ENCODE results near the gene ZMYND8.

The ZMYND8 gene

DNA sequence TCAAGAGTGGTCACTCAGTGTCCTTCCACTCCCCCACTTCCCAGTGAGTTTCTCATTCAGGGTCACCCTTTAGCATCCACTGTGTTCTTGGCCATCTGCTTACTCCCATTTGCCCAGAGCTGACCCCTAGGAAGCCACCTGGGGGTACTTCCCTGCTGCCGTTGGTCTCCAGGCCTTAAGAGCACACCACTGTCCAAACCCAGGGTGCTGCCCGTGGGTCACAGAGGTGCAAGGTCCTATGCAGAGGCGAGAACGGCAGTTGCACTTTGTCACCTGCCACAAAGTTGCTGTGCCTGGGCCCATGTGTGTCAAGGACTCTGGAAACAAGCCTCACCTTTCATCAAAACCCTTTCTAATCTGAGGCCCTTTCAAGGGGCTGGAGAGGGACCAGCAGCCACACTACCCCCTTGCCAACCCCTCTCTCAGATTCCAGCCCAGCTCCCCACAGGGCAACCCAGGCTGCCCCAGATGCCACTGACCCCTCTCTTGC, 191.1 kb downstream of the ZMYND8 start:
- no peaks in the 10 kb centered on the region for H3K36me3 ChIP-seq (ENCODE audit: control insufficient read depth in 1 of 2, insufficient read depth in 2 of 2, low read depth in 1 of 2, low read length in 2 of 2)
- no peaks in the 10 kb centered on the region for H3K4me1 ChIP-seq (ENCODE audit: control insufficient read depth, insufficient read depth, low read depth, low read length)
- no peak overlapping the region for H3K4me3 ChIP-seq (ENCODE audit: insufficient read depth in 1 of 2, low read depth in 1 of 2, low read length in 2 of 2)
- H3K14ac ChIP-seq (ENCODE audit: low read length in 2 of 2) = peak overlapping the region in 1 of 2 experiments; percentile 4
- no peak overlapping the region for H2BK120ac ChIP-seq (ENCODE audit: low read depth, low read length)
- no peak overlapping the region for H3K4me2 ChIP-seq (ENCODE audit: low read length, poor library complexity, severe bottlenecking)
- no peak overlapping the region for H3K27ac ChIP-seq (ENCODE audit: low read length, poor library complexity, severe bottlenecking)
- no peak overlapping the region for H3K9ac ChIP-seq (ENCODE audit: low read length)
- no peak overlapping the region for H3K23ac ChIP-seq (ENCODE audit: low read length in 2 of 2)
- H3K27me3 ChIP-seq (ENCODE audit: control insufficient read depth in 1 of 2, insufficient read depth in 1 of 2, low read length in 2 of 2) = peaks cover 7 to 23% of the 10 kb centered on the region in 2 experiments
- H4K8ac ChIP-seq (ENCODE audit: low read length) = no peak overlapping the region
- no peak for DNase-seq
- no peak overlapping the region for H3K4ac ChIP-seq (ENCODE audit: low read depth in 1 of 2, low read length in 2 of 2)
- H4K91ac ChIP-seq (ENCODE audit: low read length) = no peak overlapping the region
- WGBS = 79% methylated on average over 4 of the region's 4 CpGs
- H2BK12ac ChIP-seq (ENCODE audit: low read length in 2 of 2) = no peak overlapping the region
- H2BK5ac ChIP-seq (ENCODE audit: low read depth, low read length, poor library complexity, severe bottlenecking) = no peak overlapping the region
- no peaks in the 10 kb centered on the region for H3K9me3 ChIP-seq (ENCODE audit: control insufficient read depth, low read length)
- no peak overlapping the region for H2AK5ac ChIP-seq (ENCODE audit: low read length, severe bottlenecking)
- H3K18ac ChIP-seq (ENCODE audit: low read depth in 1 of 2, low read length in 2 of 2) = no peak overlapping the region
- no peaks in the 10 kb centered on the region for H3K79me1 ChIP-seq (replicated peaks; ENCODE audit: low read length, poor library complexity, severe bottlenecking)
- no peak overlapping the region for H2AFZ ChIP-seq (ENCODE audit: low read depth, low read length)
- no peak overlapping the region for H2BK15ac ChIP-seq (ENCODE audit: low read depth, poor library complexity, severe bottlenecking)

DNA sequence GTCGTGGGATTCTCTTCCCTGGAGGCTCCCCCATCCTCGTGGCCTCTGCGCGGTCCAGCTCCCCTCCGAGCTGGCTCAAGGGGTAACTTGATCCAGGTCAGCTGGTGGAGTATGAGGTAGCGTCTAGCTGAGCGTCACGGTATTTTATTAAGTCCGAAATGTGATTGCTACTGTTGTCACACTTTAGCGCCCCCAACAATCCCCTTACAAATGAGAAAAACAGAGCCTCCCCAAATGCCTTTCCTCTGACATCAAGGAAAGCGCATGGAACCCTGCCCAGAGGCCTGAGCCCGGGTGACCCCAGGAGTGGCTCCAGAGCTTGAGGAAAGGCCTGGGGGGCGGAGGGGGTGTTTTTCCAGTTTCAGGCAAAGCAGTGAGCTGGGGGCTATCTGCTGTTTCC, 192.4 kb downstream of the ZMYND8 start:
- Histone ChIP-seq H4K8ac (ENCODE audit: low read length) (no peak overlapping the region), H3K4me3 (ENCODE audit: insufficient read depth in 1 of 2, low read depth in 1 of 2, low read length in 2 of 2) (no peak overlapping the region), H3K9me3 (ENCODE audit: control insufficient read depth, low read length) (no peaks in the 10 kb centered on the region), H2BK120ac (ENCODE audit: low read depth, low read length) (no peak overlapping the region), H4K91ac (ENCODE audit: low read length) (no peak overlapping the region), H3K4me1 (ENCODE audit: control insufficient read depth, insufficient read depth, low read depth, low read length) (no peaks in the 10 kb centered on the region), H2AK5ac (ENCODE audit: low read length, severe bottlenecking) (no peak overlapping the region), H2BK15ac (ENCODE audit: low read depth, poor library complexity, severe bottlenecking) (no peak overlapping the region), H3K23ac (ENCODE audit: low read length in 2 of 2) (no peak overlapping the region), H3K18ac (ENCODE audit: low read depth in 1 of 2, low read length in 2 of 2) (no peak overlapping the region), H3K9ac (ENCODE audit: low read length) (no peak overlapping the region), H2BK5ac (ENCODE audit: low read depth, low read length, poor library complexity, severe bottlenecking) (no peak overlapping the region), H3K14ac (ENCODE audit: low read length in 2 of 2) (no peak overlapping the region), H2AFZ (ENCODE audit: low read depth, low read length) (no peak overlapping the region), H3K79me1 (replicated peaks; ENCODE audit: low read length, poor library complexity, severe bottlenecking) (no peaks in the 10 kb centered on the region), H3K4me2 (ENCODE audit: low read length, poor library complexity, severe bottlenecking) (no peak overlapping the region), H3K27ac (ENCODE audit: low read length, poor library complexity, severe bottlenecking) (no peak overlapping the region), H3K27me3 (ENCODE audit: control insufficient read depth in 1 of 2, insufficient read depth in 1 of 2, low read length in 2 of 2) (peaks cover 11 to 23% of the 10 kb centered on the region in 2 experiments), H3K4ac (ENCODE audit: low read depth in 1 of 2, low read length in 2 of 2) (no peak overlapping the region), H2BK12ac (ENCODE audit: low read length in 2 of 2) (no peak overlapping the region), H3K36me3 (ENCODE audit: control insufficient read depth in 1 of 2, insufficient read depth in 2 of 2, low read depth in 1 of 2, low read length in 2 of 2) (no peaks in the 10 kb centered on the region)
- no peak for DNase-seq
- WGBS = 85% methylated on average over 13 of the region's 13 CpGs

DNA sequence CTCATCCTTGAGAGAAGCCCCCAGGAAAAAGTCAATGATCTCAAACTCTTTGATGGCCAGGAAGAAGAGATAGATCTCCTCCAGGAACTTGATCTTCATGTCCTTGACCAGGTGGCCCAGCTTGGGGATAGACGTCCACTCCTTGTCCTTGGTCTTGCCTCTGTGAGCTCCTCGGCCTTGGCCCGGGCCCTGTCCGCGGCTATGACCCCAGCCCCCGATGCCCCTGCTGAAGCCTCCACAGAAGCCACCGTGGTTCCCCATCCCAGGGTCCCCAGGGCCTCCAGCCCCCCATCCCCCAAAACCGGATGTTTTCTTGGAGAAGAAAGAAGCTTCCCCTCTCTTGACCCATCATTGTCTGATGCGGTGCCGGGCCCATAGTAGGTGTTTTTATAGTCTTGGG, 195.1 kb downstream of the ZMYND8 start:
- H3K4me3 ChIP-seq (ENCODE audit: insufficient read depth in 1 of 2, low read depth in 1 of 2, low read length in 2 of 2) = no peak overlapping the region
- H3K23ac ChIP-seq (ENCODE audit: low read length in 2 of 2) = no peak overlapping the region
- no peak overlapping the region for H3K9ac ChIP-seq (ENCODE audit: low read length)
- no peaks in the 10 kb centered on the region for H3K4me1 ChIP-seq (ENCODE audit: control insufficient read depth, insufficient read depth, low read depth, low read length)
- no peaks in the 10 kb centered on the region for H3K79me1 ChIP-seq (replicated peaks; ENCODE audit: low read length, poor library complexity, severe bottlenecking)
- no peak overlapping the region for H3K18ac ChIP-seq (ENCODE audit: low read depth in 1 of 2, low read length in 2 of 2)
- H3K27me3 ChIP-seq (ENCODE audit: control insufficient read depth in 1 of 2, insufficient read depth in 1 of 2, low read length in 2 of 2) = peaks cover 7% of the 10 kb centered on the region in 2 experiments
- no peak overlapping the region for H3K4ac ChIP-seq (ENCODE audit: low read depth in 1 of 2, low read length in 2 of 2)
- no peaks in the 10 kb centered on the region for H3K36me3 ChIP-seq (ENCODE audit: control insufficient read depth in 1 of 2, insufficient read depth in 2 of 2, low read depth in 1 of 2, low read length in 2 of 2)
- H4K91ac ChIP-seq (ENCODE audit: low read length) = no peak overlapping the region
- no peak overlapping the region for H2BK120ac ChIP-seq (ENCODE audit: low read depth, low read length)
- no peak for DNase-seq
- H2BK15ac ChIP-seq (ENCODE audit: low read depth, poor library complexity, severe bottlenecking) = no peak overlapping the region
- H3K14ac ChIP-seq (ENCODE audit: low read length in 2 of 2) = no peak overlapping the region
- H3K4me2 ChIP-seq (ENCODE audit: low read length, poor library complexity, severe bottlenecking) = no peak overlapping the region
- no peaks in the 10 kb centered on the region for H3K9me3 ChIP-seq (ENCODE audit: control insufficient read depth, low read length)
- H2AFZ ChIP-seq (ENCODE audit: low read depth, low read length) = no peak overlapping the region
- whole genome bisulfite sequencing = 95% methylated on average over 7 of the region's 10 CpGs
- H2AK5ac ChIP-seq (ENCODE audit: low read length, severe bottlenecking) = no peak overlapping the region
- no peak overlapping the region for H4K8ac ChIP-seq (ENCODE audit: low read length)
- H2BK12ac ChIP-seq (ENCODE audit: low read length in 2 of 2) = no peak overlapping the region
- no peak overlapping the region for H3K27ac ChIP-seq (ENCODE audit: low read length, poor library complexity, severe bottlenecking)
- H2BK5ac ChIP-seq (ENCODE audit: low read depth, low read length, poor library complexity, severe bottlenecking) = no peak overlapping the region

DNA sequence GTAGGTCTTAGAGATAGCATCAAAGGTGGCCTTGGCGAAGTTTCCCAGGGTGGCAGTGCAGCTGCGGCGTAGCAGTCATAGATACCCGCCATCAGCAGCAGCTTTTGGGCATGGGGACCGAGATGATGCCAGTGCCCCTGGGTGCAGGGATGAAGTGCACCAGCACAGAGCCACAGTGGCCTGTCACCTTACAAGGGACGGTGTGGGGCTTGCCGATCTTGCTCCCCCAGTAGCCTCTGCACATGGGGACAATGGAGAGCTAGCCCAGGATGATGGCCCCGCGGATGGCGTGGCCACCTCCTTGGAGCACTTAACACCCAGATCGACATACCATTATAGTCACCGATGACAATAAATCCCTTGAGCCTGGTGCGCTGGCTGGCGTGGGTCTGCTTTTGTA, 195.5 kb downstream of the ZMYND8 start:
- no peak overlapping the region for H2BK120ac ChIP-seq (ENCODE audit: low read depth, low read length)
- no peak for DNase-seq
- no peak overlapping the region for H3K9ac ChIP-seq (ENCODE audit: low read length)
- H3K27ac ChIP-seq (ENCODE audit: low read length, poor library complexity, severe bottlenecking) = no peak overlapping the region
- H4K91ac ChIP-seq (ENCODE audit: low read length) = no peak overlapping the region
- no peak overlapping the region for H4K8ac ChIP-seq (ENCODE audit: low read length)
- no peak overlapping the region for H3K23ac ChIP-seq (ENCODE audit: low read length in 2 of 2)
- H3K4me3 ChIP-seq (ENCODE audit: insufficient read depth in 1 of 2, low read depth in 1 of 2, low read length in 2 of 2) = no peak overlapping the region
- H2BK15ac ChIP-seq (ENCODE audit: low read depth, poor library complexity, severe bottlenecking) = no peak overlapping the region
- H2AFZ ChIP-seq (ENCODE audit: low read depth, low read length) = no peak overlapping the region
- H3K4me1 ChIP-seq (ENCODE audit: control insufficient read depth, insufficient read depth, low read depth, low read length) = no peaks in the 10 kb centered on the region
- no peak overlapping the region for H3K4ac ChIP-seq (ENCODE audit: low read depth in 1 of 2, low read length in 2 of 2)
- H3K79me1 ChIP-seq (replicated peaks; ENCODE audit: low read length, poor library complexity, severe bottlenecking) = no peaks in the 10 kb centered on the region
- H3K27me3 ChIP-seq (ENCODE audit: control insufficient read depth in 1 of 2, insufficient read depth in 1 of 2, low read length in 2 of 2) = peaks cover 7% of the 10 kb centered on the region in 2 experiments
- H2BK5ac ChIP-seq (ENCODE audit: low read depth, low read length, poor library complexity, severe bottlenecking) = no peak overlapping the region
- no peak overlapping the region for H3K14ac ChIP-seq (ENCODE audit: low read length in 2 of 2)
- H3K18ac ChIP-seq (ENCODE audit: low read depth in 1 of 2, low read length in 2 of 2) = no peak overlapping the region
- no peaks in the 10 kb centered on the region for H3K36me3 ChIP-seq (ENCODE audit: control insufficient read depth in 1 of 2, insufficient read depth in 2 of 2, low read depth in 1 of 2, low read length in 2 of 2)
- 90% methylated on average over 14 of the region's 14 CpGs for WGBS
- no peak overlapping the region for H2BK12ac ChIP-seq (ENCODE audit: low read length in 2 of 2)
- no peaks in the 10 kb centered on the region for H3K9me3 ChIP-seq (ENCODE audit: control insufficient read depth, low read length)
- no peak overlapping the region for H2AK5ac ChIP-seq (ENCODE audit: low read length, severe bottlenecking)
- H3K4me2 ChIP-seq (ENCODE audit: low read length, poor library complexity, severe bottlenecking) = no peak overlapping the region

Measured in mesenchymal stem cell (in vitro differentiated cells and primary cell).